ENCODE results near the gene ZNF343.

Gene ZNF343

GRCh38 chr20:2469991-2470422, 38.7 kb downstream of the ZNF343 start:
- H3K9me3 ChIP-seq (ENCODE audit: control insufficient read depth, insufficient read depth, low read length), result no peaks in the 10 kb centered on the region
- peaks cover 11% of the 10 kb centered on the region; the same call in 1 of the 2 replicates for H3K4me1 ChIP-seq (ENCODE audit: control insufficient read depth, insufficient read depth, low read length)
- peak overlapping the region; percentile 95 for H3K27ac ChIP-seq (ENCODE audit: low read depth, low read length)
- peak overlapping the region; percentile 98 for H3K4me3 ChIP-seq (ENCODE audit: low read depth, low read length)
- H3K9ac ChIP-seq (ENCODE audit: low read depth, low read length), result peak overlapping the region; percentile 100
- no peaks in the 10 kb centered on the region for H3K27me3 ChIP-seq (ENCODE audit: control insufficient read depth, insufficient read depth, low read length)
- H3K36me3 ChIP-seq (ENCODE audit: control insufficient read depth, insufficient read depth, low read length), result peaks cover 42% of the 10 kb centered on the region

GRCh38 chr20:2468581-2469407, 39.9 kb downstream of the ZNF343 start:
- Histone ChIP-seq H3K27me3 (ENCODE audit: control insufficient read depth, insufficient read depth, low read length) (no peaks in the 10 kb centered on the region), H3K9me3 (ENCODE audit: control insufficient read depth, insufficient read depth, low read length) (no peaks in the 10 kb centered on the region), H3K4me3 (ENCODE audit: low read depth, low read length) (peak overlapping the region; percentile 98), H3K36me3 (ENCODE audit: control insufficient read depth, insufficient read depth, low read length) (peaks cover 54% of the 10 kb centered on the region), H3K4me1 (ENCODE audit: control insufficient read depth, insufficient read depth, low read length) (peaks cover 11% of the 10 kb centered on the region; the same call in 1 of the 2 replicates), H3K9ac (ENCODE audit: low read depth, low read length) (peak overlapping the region; percentile 100), H3K27ac (ENCODE audit: low read depth, low read length) (no peak overlapping the region)

- Histone ChIP-seq H3K4me3 (ENCODE audit: low read depth, low read length) (no peak overlapping the region), H3K9me3 (ENCODE audit: control insufficient read depth, insufficient read depth, low read length) (no peaks in the 10 kb centered on the region), H3K27ac (ENCODE audit: low read depth, low read length) (no peak overlapping the region), H3K27me3 (ENCODE audit: control insufficient read depth, insufficient read depth, low read length) (no peaks in the 10 kb centered on the region), H3K9ac (ENCODE audit: low read depth, low read length) (no peak overlapping the region), H3K4me1 (ENCODE audit: control insufficient read depth, insufficient read depth, low read length) (peaks cover 11% of the 10 kb centered on the region; the same call in 1 of the 2 replicates), H3K36me3 (ENCODE audit: control insufficient read depth, insufficient read depth, low read length) (peaks cover 68% of the 10 kb centered on the region)
These were observed 41.3 kb downstream of the ZNF343 start for GRCh38 chr20:2467412-2467811.

- no peak overlapping the region for H3K9ac ChIP-seq (ENCODE audit: low read depth, low read length)
- H3K4me1 ChIP-seq (ENCODE audit: control insufficient read depth, insufficient read depth, low read length), result peaks cover 7% of the 10 kb centered on the region; the same call in 1 of the 2 replicates
- no peak overlapping the region for H3K27ac ChIP-seq (ENCODE audit: low read depth, low read length)
- H3K9me3 ChIP-seq (ENCODE audit: control insufficient read depth, insufficient read depth, low read length), result no peaks in the 10 kb centered on the region
- H3K27me3 ChIP-seq (ENCODE audit: control insufficient read depth, insufficient read depth, low read length), result no peaks in the 10 kb centered on the region
- H3K36me3 ChIP-seq (ENCODE audit: control insufficient read depth, insufficient read depth, low read length), result peaks cover 91% of the 10 kb centered on the region
- H3K4me3 ChIP-seq (ENCODE audit: low read depth, low read length), result no peak overlapping the region
These were observed 43.6 kb downstream of the ZNF343 start for GRCh38 chr20:2465100-2465499.

GRCh38 chr20:2463616-2464365, 44.9 kb downstream of the ZNF343 start:
- no peaks in the 10 kb centered on the region for H3K27me3 ChIP-seq (ENCODE audit: control insufficient read depth, insufficient read depth, low read length)
- no peak overlapping the region for H3K9ac ChIP-seq (ENCODE audit: low read depth, low read length)
- no peak overlapping the region for H3K27ac ChIP-seq (ENCODE audit: low read depth, low read length)
- H3K4me1 ChIP-seq (ENCODE audit: control insufficient read depth, insufficient read depth, low read length), result peaks cover 3% of the 10 kb centered on the region; the same call in 1 of the 2 replicates
- peaks cover 99% of the 10 kb centered on the region for H3K36me3 ChIP-seq (ENCODE audit: control insufficient read depth, insufficient read depth, low read length)
- no peak overlapping the region for H3K4me3 ChIP-seq (ENCODE audit: low read depth, low read length)
- no peaks in the 10 kb centered on the region for H3K9me3 ChIP-seq (ENCODE audit: control insufficient read depth, insufficient read depth, low read length)

- Histone ChIP-seq H3K4me1 (ENCODE audit: control insufficient read depth, insufficient read depth, low read length) (no peaks in the 10 kb centered on the region), H3K9me3 (ENCODE audit: control insufficient read depth, insufficient read depth, low read length) (no peaks in the 10 kb centered on the region), H3K4me3 (ENCODE audit: low read depth, low read length) (no peak overlapping the region), H3K9ac (ENCODE audit: low read depth, low read length) (no peak overlapping the region), H3K27me3 (ENCODE audit: control insufficient read depth, insufficient read depth, low read length) (no peaks in the 10 kb centered on the region), H3K36me3 (ENCODE audit: control insufficient read depth, insufficient read depth, low read length) (peaks cover 88% of the 10 kb centered on the region), H3K27ac (ENCODE audit: low read depth, low read length) (no peak overlapping the region)
These were observed 46.2 kb downstream of the ZNF343 start for GRCh38 chr20:2462484-2462883.

- Histone ChIP-seq H3K4me1 (ENCODE audit: control insufficient read depth, insufficient read depth, low read length) (no peaks in the 10 kb centered on the region), H3K27me3 (ENCODE audit: control insufficient read depth, insufficient read depth, low read length) (no peaks in the 10 kb centered on the region), H3K4me3 (ENCODE audit: low read depth, low read length) (no peak overlapping the region), H3K27ac (ENCODE audit: low read depth, low read length) (no peak overlapping the region), H3K9me3 (ENCODE audit: control insufficient read depth, insufficient read depth, low read length) (no peaks in the 10 kb centered on the region), H3K9ac (ENCODE audit: low read depth, low read length) (no peak overlapping the region), H3K36me3 (ENCODE audit: control insufficient read depth, insufficient read depth, low read length) (peaks cover 72% of the 10 kb centered on the region)
These were observed 47.8 kb downstream of the ZNF343 start for GRCh38 chr20:2460752-2461424.

- Histone ChIP-seq H3K36me3 (ENCODE audit: control insufficient read depth, insufficient read depth, low read length) (peaks cover 65% of the 10 kb centered on the region), H3K4me3 (ENCODE audit: low read depth, low read length) (no peak overlapping the region), H3K9me3 (ENCODE audit: control insufficient read depth, insufficient read depth, low read length) (no peaks in the 10 kb centered on the region), H3K4me1 (ENCODE audit: control insufficient read depth, insufficient read depth, low read length) (no peaks in the 10 kb centered on the region), H3K27me3 (ENCODE audit: control insufficient read depth, insufficient read depth, low read length) (no peaks in the 10 kb centered on the region), H3K9ac (ENCODE audit: low read depth, low read length) (no peak overlapping the region), H3K27ac (ENCODE audit: low read depth, low read length) (no peak overlapping the region)
These were observed 48.5 kb downstream of the ZNF343 start for GRCh38 chr20:2459981-2460751.

- H3K27ac ChIP-seq (ENCODE audit: low read depth, low read length), result no peak overlapping the region
- no peak overlapping the region for H3K9ac ChIP-seq (ENCODE audit: low read depth, low read length)
- H3K4me1 ChIP-seq (ENCODE audit: control insufficient read depth, insufficient read depth, low read length), result no peaks in the 10 kb centered on the region
- no peak overlapping the region for H3K4me3 ChIP-seq (ENCODE audit: low read depth, low read length)
- H3K27me3 ChIP-seq (ENCODE audit: control insufficient read depth, insufficient read depth, low read length), result no peaks in the 10 kb centered on the region
- peaks cover 53% of the 10 kb centered on the region for H3K36me3 ChIP-seq (ENCODE audit: control insufficient read depth, insufficient read depth, low read length)
- H3K9me3 ChIP-seq (ENCODE audit: control insufficient read depth, insufficient read depth, low read length), result no peaks in the 10 kb centered on the region
These were observed 49.7 kb downstream of the ZNF343 start for GRCh38 chr20:2458919-2459499.
